HG03469 (cell line): ENCODE results near the gene GRK3.

Source experiments
- ATAC-seq: cut with Tn5 transposase; IDR thresholded peaks from one replicate; pipeline ENCODE4 v1.9.1; 2021; ENCODE audit warnings: mild to moderate bottlenecking, moderate library complexity, moderate number of reproducible peaks; ENCODE audit not compliant: unreplicated experiment

The GRK3 gene

DNA sequence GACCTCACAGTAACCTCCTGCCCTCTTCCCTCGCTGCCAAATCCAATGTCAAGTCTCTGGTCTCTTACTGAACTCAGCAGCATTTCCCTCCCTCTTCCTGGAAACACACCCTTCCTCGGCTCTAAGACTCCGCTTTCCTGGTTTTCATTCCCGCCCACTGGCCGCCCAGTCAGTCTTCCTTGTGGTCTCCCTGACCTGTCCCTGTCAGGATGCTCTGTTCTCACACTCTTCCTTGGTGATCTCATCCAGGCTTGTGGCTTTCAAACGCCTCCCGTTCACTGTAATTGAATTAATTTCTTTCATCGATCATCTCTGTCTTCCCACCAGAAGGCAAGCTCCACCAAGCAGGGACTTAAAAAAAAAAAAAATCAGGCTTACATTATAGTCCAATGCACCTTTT is 211.1 kb downstream of the GRK3 start:
- ATAC-seq, result no peak

GRCh38 chr22:25777411-25777810 is 212.9 kb downstream of the GRK3 start:
- ATAC-seq, result no peak

- no peak for ATAC-seq
Measured at GRCh38 chr22:25777870-25778269, 213.4 kb downstream of the GRK3 start.
